Progenitor cell of endocrine pancreas (in vitro differentiated cells): ENCODE results near the gene STARD9. TPM values are rescaled to one million over a fixed set of nuclear protein-coding genes. Genes with fewer than 3 reads are reported as not detected.

Experiments used
- DNase-seq: peaks from one replicate; pipeline ENCODE4 v3.0.0; 2021; ENCODE audit warnings: low spot score; ENCODE audit not compliant: unreplicated experiment
- H3K27ac Mint-ChIP-seq: 2 replicates; pipeline ENCODE4 v1.8.0; 2021; ENCODE audit warnings: mild to moderate bottlenecking, moderate library complexity, mixed read lengths
- H3K27me3 Mint-ChIP-seq: 2 replicates; pipeline ENCODE4 v1.8.0; 2021; ENCODE audit warnings: mixed read lengths
- H3K36me3 Mint-ChIP-seq: 2 replicates; pipeline ENCODE4 v1.8.0; 2022; ENCODE audit warnings: mixed read lengths; ENCODE audit not compliant: insufficient read depth
- H3K4me1 Mint-ChIP-seq: 2 replicates; pipeline ENCODE4 v1.8.0; 2021; ENCODE audit warnings: low read depth, mixed read lengths
- H3K4me3 Mint-ChIP-seq: 2 replicates; pipeline ENCODE4 v1.8.0; 2021; ENCODE audit warnings: low read depth, mild to moderate bottlenecking, moderate library complexity, mixed read lengths
- H3K9me3 Mint-ChIP-seq: 2 replicates; pipeline ENCODE4 v1.8.0; 2021; ENCODE audit warnings: low read depth, mixed read lengths
- total RNA-seq: library from RNA; stranded (reverse); gene quantifications from 2 replicates; pipeline ENCODE4 v1.2.1, GENCODE V29; 2021
- TF ChIP-seq, protein P1 (sequence below): fragments of 200-600 bp; sonication (generic); IDR thresholded peaks from one replicate; pipeline ENCODE4 v1.5.0; 2021; ENCODE audit warnings: antibody characterized with exemption, mild to moderate bottlenecking; ENCODE audit not compliant: unreplicated experiment

The STARD9 gene
- total RNA-seq, 1 donor from 2014 or later, result 1.8 TPM

DNA sequence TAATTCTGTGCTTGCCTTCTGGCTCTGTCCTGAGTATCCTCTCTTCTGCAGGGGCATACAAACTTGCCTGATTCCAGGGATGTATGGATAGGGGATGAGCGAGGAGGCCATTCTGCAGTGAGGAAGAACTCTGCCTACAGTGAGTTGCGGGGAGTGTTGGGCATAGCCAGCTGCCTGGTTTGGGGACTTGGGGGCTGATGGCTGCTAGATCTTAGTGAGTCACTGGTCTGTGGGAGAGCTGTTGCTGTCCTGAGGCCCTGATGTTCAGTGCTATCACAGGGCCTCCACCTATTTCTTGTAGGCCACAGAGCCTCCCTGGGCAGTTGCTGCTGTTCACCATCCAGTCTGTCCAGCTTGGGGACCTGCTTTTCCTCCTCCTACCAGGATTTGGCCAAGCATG lies 141.2 kb downstream of the STARD9 start:
- Mint-ChIP-seq H3K4me1 (peaks cover 2% of the 10 kb centered on the region), H3K9me3 (no peaks in the 10 kb centered on the region), H3K27me3 (no peaks in the 10 kb centered on the region), H3K27ac (no peak overlapping the region), H3K36me3 (peaks cover 1% of the 10 kb centered on the region), H3K4me3 (no peak overlapping the region)
- TF ChIP-seq, protein P1, sequence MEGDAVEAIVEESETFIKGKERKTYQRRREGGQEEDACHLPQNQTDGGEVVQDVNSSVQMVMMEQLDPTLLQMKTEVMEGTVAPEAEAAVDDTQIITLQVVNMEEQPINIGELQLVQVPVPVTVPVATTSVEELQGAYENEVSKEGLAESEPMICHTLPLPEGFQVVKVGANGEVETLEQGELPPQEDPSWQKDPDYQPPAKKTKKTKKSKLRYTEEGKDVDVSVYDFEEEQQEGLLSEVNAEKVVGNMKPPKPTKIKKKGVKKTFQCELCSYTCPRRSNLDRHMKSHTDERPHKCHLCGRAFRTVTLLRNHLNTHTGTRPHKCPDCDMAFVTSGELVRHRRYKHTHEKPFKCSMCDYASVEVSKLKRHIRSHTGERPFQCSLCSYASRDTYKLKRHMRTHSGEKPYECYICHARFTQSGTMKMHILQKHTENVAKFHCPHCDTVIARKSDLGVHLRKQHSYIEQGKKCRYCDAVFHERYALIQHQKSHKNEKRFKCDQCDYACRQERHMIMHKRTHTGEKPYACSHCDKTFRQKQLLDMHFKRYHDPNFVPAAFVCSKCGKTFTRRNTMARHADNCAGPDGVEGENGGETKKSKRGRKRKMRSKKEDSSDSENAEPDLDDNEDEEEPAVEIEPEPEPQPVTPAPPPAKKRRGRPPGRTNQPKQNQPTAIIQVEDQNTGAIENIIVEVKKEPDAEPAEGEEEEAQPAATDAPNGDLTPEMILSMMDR, result no peak
- DNase-seq, result no peak

DNA sequence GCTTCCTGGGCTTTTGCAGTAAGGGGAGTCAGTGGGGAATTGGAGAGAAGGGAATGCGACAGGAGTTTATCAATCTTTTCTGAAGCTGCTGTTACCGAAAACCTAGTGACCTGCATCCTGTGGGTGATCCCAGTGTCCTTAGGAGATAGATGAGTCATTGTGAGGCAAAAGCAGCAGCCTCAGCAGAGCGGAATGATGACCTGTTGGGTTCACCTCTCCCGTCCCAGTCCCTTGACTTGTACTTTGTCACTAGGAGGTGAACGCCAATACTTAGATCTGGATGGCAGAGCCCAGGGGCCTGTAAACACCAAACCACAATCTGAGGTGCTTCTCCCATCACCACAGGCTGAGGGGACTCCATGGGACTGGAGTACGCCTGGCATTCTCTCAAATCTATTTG lies 143.6 kb downstream of the STARD9 start:
- Mint-ChIP-seq H3K9me3 (no peaks in the 10 kb centered on the region), H3K27ac (no peak overlapping the region), H3K27me3 (no peaks in the 10 kb centered on the region), H3K4me3 (no peak overlapping the region), H3K4me1 (peaks cover 8% of the 10 kb centered on the region), H3K36me3 (peaks cover 2% of the 10 kb centered on the region)
- TF ChIP-seq, protein P1, result no peak
- DNase-seq, result no peak

DNA sequence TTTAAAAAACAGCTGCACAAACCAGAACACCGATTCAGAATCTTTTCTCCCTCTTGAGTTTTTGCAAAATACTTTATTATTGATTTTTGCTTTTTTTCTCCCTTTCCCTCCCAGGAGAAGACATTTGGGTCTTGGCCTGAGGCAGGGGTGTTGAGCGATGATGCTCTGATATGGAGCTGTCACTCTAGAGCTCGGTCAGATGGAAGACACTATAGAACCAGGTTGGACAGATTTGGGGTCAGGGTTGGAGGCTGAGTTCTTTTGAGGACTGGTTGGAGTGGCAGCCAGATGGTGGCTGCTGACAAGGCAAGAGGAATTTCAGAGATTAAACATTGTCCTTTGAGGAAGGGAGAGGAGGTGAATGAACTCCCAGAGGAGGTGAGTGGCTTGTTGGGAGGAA lies 144.7 kb downstream of the STARD9 start:
- Mint-ChIP-seq H3K4me3 (no peak overlapping the region), H3K27me3 (no peaks in the 10 kb centered on the region), H3K4me1 (peaks cover 7% of the 10 kb centered on the region), H3K27ac (peak overlapping the region; percentile 54), H3K36me3 (peaks cover 2% of the 10 kb centered on the region), H3K9me3 (no peaks in the 10 kb centered on the region)
- TF ChIP-seq, protein P1, result no peak
- DNase-seq, result no peak

DNA sequence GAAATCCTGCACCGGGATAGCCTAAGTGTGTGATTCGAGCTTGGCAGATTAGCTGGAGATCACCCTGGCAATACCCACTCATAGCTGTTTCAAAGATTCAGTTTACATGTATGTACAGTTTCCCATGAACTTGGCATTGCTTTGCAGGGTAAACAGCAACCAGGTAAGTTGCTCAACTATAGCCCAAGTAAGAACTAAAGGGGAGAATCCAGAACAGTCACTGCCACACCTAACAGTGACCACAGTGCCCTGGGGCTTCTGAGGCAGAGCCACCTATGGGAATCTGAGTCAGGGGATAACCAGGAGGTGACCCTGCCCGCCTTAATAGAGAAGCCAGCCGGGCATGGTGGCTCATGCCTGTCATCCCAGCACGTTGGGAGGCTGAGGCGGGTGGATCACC lies 145.6 kb downstream of the STARD9 start:
- no peak for DNase-seq
- H3K27ac Mint-ChIP-seq, result no peak overlapping the region
- H3K9me3 Mint-ChIP-seq, result no peaks in the 10 kb centered on the region
- no peaks in the 10 kb centered on the region for H3K27me3 Mint-ChIP-seq
- no peak overlapping the region for H3K4me3 Mint-ChIP-seq
- H3K4me1 Mint-ChIP-seq, result peaks cover 6% of the 10 kb centered on the region
- TF ChIP-seq, protein P1, result no peak
- H3K36me3 Mint-ChIP-seq, result peaks cover 4% of the 10 kb centered on the region

DNA sequence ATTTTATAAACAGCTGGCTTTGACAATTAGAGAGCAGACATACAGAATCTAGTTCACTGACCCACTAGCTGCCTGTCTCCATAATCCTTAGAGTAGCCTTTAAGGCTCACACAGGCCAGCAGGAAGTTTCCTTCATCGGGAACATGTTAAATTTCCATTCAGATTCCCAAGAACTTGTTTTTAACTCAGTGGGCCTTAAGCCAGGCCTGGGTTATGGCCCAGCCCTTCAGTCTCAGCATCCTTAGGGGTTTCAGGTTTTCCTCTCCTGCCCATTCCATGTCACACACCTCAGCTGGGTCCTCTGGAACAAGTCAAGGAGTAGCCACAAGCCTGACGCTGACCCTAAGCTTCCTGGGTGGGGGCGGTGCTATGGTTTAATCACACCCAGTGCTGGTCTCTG lies 146.5 kb downstream of the STARD9 start:
- TF ChIP-seq, protein P1, result no peak
- H3K4me3 Mint-ChIP-seq, result no peak overlapping the region
- peaks cover 4% of the 10 kb centered on the region for H3K36me3 Mint-ChIP-seq
- DNase-seq, result no peak
- H3K4me1 Mint-ChIP-seq, result peaks cover 6% of the 10 kb centered on the region
- H3K9me3 Mint-ChIP-seq, result no peaks in the 10 kb centered on the region
- no peaks in the 10 kb centered on the region for H3K27me3 Mint-ChIP-seq
- H3K27ac Mint-ChIP-seq, result no peak overlapping the region
